ENCODE measurements around the gene EIF4G3.
"Not testable (repeated sequence)": the region's sequence is repeated elsewhere in the genome, so short reads cannot be mapped to it uniquely, and the experiment has no call there.

Gene EIF4G3

DNA sequence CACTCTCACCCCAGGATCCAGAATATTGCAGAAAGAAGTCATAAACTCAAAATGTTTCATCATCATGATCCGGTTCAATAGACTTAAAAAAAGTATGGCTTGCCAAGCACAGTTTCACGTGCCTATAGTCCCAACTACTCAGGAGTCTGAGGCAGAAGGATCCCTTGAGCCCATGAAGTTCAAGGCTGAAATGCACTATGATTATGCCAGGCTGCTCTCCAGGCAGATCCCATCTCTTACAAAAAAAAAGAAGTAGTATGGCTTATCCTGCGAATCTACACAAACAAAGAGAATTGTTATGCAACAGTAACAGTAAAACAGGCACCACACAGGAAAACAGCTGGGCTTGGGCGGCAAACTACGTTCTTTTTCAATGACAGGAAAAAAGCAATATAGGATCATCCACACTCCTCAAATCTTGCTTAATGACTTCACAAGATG is 76.2 kb downstream of the EIF4G3 start:
- DNase-seq = no peak

DNA sequence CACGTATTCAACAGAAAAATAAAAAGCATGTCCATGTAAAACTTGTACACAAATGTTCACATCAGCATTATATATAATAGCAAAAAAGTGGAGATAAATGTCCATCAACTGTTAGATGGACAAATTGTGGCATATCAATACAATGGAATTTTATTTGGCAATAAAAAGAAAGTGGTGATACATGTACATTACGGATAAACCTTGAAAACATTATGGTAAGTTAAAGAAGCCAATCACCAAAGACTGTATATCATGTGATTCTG is 76.9 kb downstream of the EIF4G3 start:
- no peak for DNase-seq

GRCh38 chr1:21099034-21099868 is 77.4 kb downstream of the EIF4G3 start:
- no peak for DNase-seq

GRCh38 chr1:21098186-21098915 is 78.3 kb downstream of the EIF4G3 start:
- no peak for DNase-seq

GRCh38 chr1:21097729-21098128 is 79.0 kb downstream of the EIF4G3 start:
- DNase-seq = no peak

DNA sequence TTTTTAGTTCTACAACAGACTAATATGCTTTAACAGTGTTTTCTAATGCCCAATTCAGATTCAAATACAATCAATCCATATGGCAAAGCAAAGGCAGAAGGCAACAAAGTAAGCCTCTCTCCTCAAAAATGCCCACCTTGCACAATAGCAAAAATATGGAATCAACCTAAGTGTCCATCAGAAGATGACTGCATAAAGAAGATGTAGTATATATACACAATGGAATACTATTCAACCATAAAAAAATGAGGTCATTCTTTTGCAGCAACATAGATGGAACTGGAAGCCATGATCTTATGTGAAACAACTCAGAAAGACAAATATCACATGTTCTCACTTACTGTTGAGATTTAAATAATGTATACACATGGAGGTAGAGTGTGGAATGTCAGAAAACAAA is 80.7 kb downstream of the EIF4G3 start:
- DNase-seq = no peak

DNA sequence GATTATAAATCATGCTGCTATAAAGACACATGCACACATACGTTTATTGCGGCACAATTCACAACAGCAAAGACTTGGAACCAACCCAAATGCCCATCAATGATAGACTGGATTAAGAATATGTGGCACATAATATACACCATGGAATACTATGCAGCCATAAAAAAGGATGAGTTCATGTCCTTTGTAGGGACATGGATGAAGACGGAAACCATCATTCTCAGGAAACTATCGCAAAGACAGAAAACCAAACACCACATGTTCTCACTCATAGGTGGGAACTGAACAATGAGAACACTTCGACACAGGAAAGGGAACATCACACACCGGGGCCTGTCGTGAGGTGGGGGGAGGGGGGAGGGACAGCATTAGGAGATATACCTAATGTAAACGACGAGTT is 82.4 kb downstream of the EIF4G3 start:
- DNase-seq = not testable (repeated sequence)

- not testable (repeated sequence) for DNase-seq
Observed at GRCh38 chr1:21093271-21093958, 83.3 kb downstream of the EIF4G3 start.

DNA sequence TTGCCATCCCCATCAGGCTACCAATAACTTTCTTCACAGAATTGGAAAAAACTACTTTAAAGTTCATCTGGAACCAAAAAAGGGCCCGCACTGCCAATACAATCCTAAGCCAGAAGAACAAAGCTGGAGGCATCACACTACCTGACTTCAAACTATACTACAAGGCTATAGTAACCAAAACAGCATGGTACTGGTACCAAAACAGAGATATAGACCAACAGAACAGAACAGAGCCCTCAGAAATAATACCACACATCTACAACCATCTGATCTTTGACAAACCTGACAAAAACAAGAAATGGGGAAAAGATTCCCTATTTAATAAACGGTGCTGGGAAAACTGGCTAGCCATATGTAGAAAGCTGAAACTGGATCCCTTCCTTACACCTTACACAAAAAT is 84.2 kb downstream of the EIF4G3 start:
- not testable (repeated sequence) for DNase-seq

DNA sequence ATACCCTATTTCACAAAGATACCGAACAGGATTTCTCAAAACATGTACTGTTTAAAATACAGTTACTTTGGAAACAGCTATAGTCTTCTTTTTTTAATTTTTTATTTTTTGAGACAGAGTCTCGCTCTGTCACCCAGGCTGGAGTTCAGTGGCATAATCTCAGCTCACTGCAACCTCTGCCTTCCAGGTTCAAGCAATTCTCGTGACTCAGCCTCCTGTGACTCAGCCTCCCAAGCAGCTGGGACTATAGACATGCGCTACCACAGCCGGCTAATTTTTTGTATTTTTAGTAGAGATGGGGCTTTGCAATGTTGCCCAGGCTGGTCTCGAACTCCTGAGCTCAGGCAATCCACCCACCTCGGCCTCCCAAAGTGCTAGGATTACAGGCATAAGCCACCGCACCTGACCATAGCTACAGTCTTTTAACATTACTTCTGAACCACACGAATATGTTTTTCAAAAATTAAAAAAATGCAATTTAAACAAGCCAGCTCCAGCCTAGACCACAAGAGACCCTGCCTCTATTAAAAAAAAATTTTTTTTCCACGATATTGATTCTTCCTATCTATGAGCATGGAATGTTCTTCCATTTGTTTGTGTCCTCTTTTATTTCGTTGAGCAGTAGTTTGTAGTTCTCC is 85.5 kb downstream of the EIF4G3 start:
- DNase-seq = not testable (repeated sequence)

- DNase-seq = no peak
Observed at GRCh38 chr1:21090463-21090862, 86.2 kb downstream of the EIF4G3 start.

- no peak for DNase-seq
Observed at GRCh38 chr1:21089731-21090130, 87.0 kb downstream of the EIF4G3 start.

DNA sequence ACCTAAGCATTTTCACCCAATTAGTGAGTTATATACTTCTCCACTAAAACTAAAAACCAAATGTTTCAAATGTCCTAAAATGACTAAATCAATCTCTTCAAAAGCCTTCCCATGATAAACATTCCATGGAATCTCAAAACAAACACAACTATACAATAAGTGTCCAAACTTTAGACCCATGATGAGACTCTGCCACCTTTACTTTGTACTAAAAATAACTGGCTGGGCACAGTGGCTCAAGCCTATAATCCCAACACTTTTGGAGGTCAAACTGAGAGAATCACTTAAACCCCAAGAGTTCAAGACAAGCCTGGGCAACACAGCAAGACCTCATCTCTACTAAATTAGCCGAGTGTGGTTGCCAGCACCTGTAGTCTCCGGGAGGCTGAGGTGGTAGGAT is 87.4 kb downstream of the EIF4G3 start:
- no peak for DNase-seq

- no peak for DNase-seq
Observed at GRCh38 chr1:21084111-21084810, 92.4 kb downstream of the EIF4G3 start.

GRCh38 chr1:21082073-21082472 is 94.6 kb downstream of the EIF4G3 start:
- DNase-seq = no peak

- DNase-seq = no peak
Observed at GRCh38 chr1:21077085-21077484, 99.6 kb downstream of the EIF4G3 start.

- no peak for DNase-seq
Observed at GRCh38 chr1:21072721-21073120, 104.0 kb downstream of the EIF4G3 start.

GRCh38 chr1:21069549-21069948 is 107.1 kb downstream of the EIF4G3 start:
- no peak for DNase-seq

- no peak for DNase-seq
Observed at GRCh38 chr1:21068937-21069336, 107.8 kb downstream of the EIF4G3 start.

DNA sequence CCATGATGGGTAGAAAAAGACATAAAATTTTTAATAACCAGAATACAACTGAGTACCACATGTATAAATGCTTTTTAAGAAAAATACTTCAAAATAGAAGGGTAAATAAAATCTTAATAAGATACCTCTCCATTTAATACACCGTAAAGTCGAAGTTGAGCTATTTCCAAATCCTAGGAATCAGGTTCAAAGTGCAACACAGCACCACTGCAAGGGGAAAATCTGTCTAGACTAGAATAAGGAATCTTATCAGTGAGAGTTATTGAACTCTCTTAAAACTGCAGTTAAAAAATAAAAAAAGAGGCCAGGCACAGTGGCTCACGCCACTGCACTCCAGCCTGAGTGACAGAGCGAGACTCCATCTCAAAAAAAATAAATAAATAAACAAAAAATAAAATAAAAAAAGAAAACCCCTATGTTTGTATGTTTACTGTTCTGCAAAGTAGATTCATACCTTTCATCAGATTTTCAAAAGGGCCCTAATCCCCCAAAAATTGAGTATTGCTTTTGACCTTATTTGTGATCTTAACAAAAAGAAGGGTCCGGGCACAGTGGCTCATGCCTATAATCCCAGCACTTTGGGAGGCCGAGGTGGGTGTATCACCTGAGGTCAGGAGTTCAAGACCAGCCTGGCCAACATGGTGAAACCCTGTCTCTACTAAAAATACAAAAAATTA is 109.0 kb downstream of the EIF4G3 start:
- DNase-seq = no peak

DNA sequence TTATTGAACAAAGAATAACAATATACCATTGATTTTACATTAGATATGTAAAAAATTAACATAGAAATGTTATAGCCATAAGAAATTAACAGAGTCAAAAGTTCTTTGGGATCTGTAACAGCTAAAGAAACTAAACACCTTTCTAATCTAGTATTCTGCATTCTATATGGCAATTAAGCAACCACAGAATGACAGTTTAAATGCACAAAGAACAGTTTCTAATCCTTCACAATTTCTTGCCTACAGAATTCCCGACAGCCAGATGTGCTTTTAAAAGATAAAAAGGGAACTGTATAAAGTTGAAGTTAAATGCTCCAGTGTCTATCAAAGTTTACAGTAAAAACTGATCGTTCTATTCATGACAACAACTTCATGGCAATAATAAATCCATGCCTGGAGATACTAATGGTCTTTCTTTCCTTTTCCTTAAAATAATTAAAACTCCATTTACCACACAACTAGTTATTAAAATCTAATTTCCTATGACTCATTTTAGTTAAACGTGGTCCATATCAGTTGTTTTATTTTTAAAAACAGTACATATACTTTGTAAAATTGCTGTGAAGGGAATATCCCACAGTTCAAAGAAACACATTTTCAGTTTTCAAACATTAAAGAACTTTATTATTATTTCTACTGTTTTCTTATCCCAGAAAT is 110.2 kb downstream of the EIF4G3 start:
- DNase-seq = no peak

DNA sequence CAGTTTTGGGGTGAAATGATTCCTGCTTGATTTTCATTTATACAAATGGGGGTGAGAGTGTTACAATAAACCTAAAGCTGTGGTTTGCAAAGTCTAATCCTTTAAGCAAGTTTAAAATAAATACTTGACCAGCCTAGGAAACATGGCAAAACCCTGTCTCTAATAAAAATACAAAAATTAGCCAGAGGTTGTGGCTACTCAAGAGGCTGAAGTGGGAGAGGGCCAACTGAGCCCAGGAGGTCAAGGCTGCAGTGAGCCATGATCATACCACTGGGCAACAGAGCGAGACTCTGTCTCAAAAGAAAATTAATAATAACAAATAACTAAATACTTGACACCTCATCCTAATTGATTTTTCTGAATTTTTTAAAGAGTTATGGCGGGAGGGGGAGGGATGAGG is 110.8 kb downstream of the EIF4G3 start:
- no peak for DNase-seq
